Uterus (tissue), 2 donors: ENCODE data around the gene ACOXL.

Experiments used
- CTCF ChIP-seq, 4 experiments: fragments of 200-600 bp in 2 of 4; fragments of 450-650 bp in 2 of 4; sonication (generic) in 2 of 4; IDR thresholded peaks; one replicate each; pipeline ENCODE4 v1.5.1; 2016 to 2019; ENCODE audit warnings: antibody characterized with exemption in 4 of 4, mild to moderate bottlenecking in 2 of 4, moderate library complexity in 1 of 4
- POLR2A ChIP-seq, 2 donors: fragments of 450-650 bp; IDR thresholded peaks; one replicate each; pipeline ENCODE4 v1.6.1; 2016; ENCODE audit warnings: antibody characterized with exemption in 2 of 2, mild to moderate bottlenecking in 1 of 2, moderate library complexity in 1 of 2

GRCh38 chr2:110979471-110980338 is 247.3 kb downstream of the ACOXL start:
- TF ChIP-seq CTCF (IDR thresholded peaks at IDR 0.05) (no peak), POLR2A (IDR thresholded peaks at IDR 0.05) (no peak)
